ENCODE data around the gene SCD5.

The SCD5 gene

DNA sequence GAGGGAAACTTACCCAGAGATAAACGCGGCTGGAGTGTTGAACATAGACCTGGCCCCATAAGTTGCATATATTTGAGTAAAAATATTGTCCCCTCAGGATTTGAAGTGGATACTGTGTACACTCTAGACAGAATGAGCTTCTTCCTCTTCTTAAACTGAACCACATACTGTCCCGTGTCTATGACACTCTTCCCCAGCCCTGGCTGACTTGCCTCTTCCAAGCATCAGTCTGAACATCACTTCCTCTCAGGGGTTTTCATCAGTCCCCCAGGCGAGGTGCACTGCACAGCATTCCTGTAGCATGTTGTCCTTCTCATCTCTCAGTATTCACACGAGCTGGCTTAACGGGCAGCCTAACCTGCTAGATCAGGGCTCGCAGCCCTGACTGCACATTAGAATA is 156.3 kb downstream of the SCD5 start:
- H3K27ac ChIP-seq = no peak overlapping the region
- no peak for TF ChIP-seq ZFX (IDR thresholded peaks at IDR 0.05)
- TF ChIP-seq, protein P1, sequence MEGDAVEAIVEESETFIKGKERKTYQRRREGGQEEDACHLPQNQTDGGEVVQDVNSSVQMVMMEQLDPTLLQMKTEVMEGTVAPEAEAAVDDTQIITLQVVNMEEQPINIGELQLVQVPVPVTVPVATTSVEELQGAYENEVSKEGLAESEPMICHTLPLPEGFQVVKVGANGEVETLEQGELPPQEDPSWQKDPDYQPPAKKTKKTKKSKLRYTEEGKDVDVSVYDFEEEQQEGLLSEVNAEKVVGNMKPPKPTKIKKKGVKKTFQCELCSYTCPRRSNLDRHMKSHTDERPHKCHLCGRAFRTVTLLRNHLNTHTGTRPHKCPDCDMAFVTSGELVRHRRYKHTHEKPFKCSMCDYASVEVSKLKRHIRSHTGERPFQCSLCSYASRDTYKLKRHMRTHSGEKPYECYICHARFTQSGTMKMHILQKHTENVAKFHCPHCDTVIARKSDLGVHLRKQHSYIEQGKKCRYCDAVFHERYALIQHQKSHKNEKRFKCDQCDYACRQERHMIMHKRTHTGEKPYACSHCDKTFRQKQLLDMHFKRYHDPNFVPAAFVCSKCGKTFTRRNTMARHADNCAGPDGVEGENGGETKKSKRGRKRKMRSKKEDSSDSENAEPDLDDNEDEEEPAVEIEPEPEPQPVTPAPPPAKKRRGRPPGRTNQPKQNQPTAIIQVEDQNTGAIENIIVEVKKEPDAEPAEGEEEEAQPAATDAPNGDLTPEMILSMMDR (conservative IDR thresholded peaks at IDR 0.05) = no peak

DNA sequence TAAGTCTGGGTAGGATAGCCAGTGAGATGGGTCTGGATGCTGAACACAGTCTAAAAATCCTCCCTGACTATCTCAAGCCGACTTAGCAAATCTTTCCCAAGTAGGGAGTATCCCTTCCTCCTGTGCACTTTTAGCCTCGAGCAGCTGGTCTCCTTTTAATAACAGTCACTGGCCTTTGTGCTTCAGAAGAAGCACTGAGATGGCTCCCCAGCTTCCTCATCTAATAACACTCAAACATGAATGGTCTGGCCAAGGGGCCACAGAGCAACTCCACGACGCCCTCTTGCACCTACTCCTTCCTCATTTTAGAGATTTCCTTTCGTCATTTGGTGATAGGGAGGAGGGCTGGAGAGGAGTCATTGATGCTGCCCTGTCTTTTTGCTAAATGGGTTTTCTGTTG is 158.1 kb downstream of the SCD5 start:
- no peak overlapping the region for H3K27ac ChIP-seq
- no peak for TF ChIP-seq ZFX (IDR thresholded peaks at IDR 0.05)
- TF ChIP-seq, protein P1 (conservative IDR thresholded peaks at IDR 0.05) = no peak

- no peak overlapping the region for H3K27ac ChIP-seq
- TF ChIP-seq, protein P1 (conservative IDR thresholded peaks at IDR 0.05) = no peak
- TF ChIP-seq ZFX (IDR thresholded peaks at IDR 0.05) = no peak
These were observed 158.6 kb downstream of the SCD5 start for GRCh38 chr4:82639971-82640370.

- no peak overlapping the region for H3K27ac ChIP-seq
- no peak for TF ChIP-seq ZFX (IDR thresholded peaks at IDR 0.05)
- TF ChIP-seq, protein P1 (conservative IDR thresholded peaks at IDR 0.05) = no peak
These were observed 160.1 kb downstream of the SCD5 start for GRCh38 chr4:82638479-82638878.

- TF ChIP-seq ZFX (IDR thresholded peaks at IDR 0.05) = no peak
- TF ChIP-seq, protein P1 (conservative IDR thresholded peaks at IDR 0.05) = no peak
- H3K27ac ChIP-seq = no peak overlapping the region
These were observed 168.5 kb downstream of the SCD5 start for GRCh38 chr4:82630079-82630478.

DNA sequence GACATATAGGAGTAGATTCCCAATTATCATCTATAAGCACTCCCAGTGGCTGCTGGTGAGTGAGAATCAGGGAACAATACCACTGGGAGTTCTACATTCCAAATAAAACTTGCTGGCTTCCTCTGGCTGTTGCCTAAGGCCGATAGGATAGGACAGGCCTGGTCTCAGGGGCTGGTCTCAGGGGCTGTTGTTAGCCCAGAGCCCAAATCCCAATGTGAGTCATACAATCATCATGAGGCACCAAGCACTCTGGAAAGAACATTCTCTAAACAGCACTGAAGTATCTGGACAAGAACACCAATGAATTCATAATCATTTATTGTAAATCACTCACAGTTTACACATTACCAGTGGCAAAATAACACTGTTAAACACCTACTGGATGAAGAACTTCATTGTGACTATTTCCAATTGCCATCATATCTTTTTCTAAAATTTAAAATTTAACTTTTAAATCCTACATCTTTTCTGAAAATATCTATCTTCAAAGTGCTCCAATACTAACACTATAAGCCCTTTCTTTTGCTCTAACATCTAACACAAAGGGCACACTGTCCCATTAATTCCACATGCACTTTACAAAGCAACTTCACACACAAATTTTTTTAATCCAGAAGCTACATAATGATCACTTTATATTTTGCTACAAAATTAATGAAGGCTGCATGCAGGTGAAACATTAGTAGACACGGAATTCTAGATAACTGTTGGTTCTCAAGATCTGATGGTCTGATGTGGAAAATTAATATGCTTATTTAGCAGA is 169.2 kb downstream of the SCD5 start:
- H3K27ac ChIP-seq = no peak overlapping the region
- TF ChIP-seq, protein P1 (conservative IDR thresholded peaks at IDR 0.05) = no peak
- TF ChIP-seq ZFX (IDR thresholded peaks at IDR 0.05) = no peak

GRCh38 chr4:82626251-82626868 is 172.2 kb downstream of the SCD5 start:
- no peak overlapping the region for H3K27ac ChIP-seq
- no peak for TF ChIP-seq ZFX (IDR thresholded peaks at IDR 0.05)
- TF ChIP-seq, protein P1 (conservative IDR thresholded peaks at IDR 0.05) = no peak
